ENCODE measurements around the gene UBE4B.
A peak's percentile ranks its signal among the peaks of the same experiment; 100 is the strongest.
"Not testable (repeated sequence)": the region's sequence is repeated elsewhere in the genome, so short reads cannot be mapped to it uniquely, and the experiment has no call there.

UBE4B gene

DNA sequence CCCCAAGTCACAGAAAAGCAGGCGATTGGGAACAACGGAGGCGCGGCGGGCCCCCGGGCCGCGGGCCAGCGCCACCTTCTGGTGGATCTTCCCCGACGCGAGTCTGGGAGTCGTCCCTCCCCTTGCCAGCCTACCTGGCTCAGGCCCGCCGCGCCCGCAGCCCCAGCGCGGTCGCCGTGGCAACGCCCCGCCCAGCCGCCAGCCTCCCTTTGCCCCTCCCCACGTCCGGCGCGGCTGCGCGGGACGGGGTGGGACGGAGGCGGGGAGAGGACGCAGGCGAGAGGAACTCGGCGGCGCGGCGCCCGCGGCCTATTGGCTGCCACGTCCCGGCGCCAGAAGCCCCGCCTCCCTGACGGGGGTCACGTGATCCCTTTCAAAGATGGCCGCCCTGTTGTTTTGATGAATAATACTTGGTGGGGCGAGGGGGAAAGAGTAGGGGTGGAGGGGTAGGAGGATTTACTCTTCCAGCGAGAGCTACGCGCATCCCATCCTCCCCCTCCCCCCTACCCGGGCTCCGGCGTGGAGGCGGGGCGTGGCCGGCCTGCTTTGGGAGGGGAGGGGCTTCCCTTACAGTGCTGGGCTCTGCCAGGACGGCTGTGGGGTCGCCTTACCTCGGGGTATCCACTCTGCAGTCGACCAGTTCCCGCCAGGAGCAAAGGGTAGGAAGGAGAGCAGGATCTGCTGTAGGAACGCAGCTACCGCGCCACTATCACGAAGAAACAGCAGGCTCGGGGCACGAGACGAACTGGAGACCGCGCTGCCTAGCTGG, at the start of gene UBE4B:
Gene UBE4B, plus strand, starts transcription at position 369 of the 769 bp plus-strand sequence. CDS start 713 bp downstream, outside the sequence.
- DNase-seq (ENCODE audit: low spot score) = peak; percentile 98

DNA sequence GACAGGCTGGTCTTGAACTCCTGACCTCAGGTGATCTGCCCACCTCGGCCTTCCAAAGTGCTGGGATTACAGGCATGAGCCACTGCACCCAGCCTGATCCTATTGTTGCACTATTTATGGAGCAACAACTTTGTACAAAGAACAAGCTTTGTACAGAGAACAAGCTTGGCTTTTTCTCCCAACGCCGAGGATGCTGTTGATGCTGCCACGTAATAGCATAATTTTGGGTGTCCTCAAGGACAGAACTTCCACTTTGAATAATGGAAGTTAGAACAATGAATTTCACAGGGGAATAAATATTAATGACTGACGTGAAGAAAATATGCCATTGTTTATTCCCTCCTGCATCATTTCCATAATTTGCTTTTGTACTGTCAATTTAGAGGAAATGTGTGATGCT, 48.5 kb upstream of the UBE4B start:
- no peak for DNase-seq (ENCODE audit: low spot score)

DNA sequence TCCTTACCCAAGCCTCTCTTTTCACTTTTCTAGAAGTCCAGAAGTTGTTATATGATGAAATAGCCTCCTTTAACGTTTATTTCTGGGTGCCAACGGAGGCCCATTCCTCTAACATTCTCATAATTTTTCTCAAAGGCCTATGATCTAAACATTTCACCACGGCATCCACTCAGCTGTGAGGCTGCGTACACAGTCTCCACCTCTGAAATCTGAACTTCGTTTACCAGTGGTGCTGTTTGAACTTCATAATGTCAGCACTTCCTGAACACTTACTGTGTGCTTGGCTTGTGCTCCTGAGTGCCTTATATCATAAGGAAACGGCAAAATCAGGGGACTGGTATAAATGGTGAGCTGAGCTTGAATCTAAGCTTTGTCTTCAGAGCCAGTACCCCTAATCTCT, 47.8 kb upstream of the UBE4B start:
- DNase-seq (ENCODE audit: low spot score) = no peak

DNA sequence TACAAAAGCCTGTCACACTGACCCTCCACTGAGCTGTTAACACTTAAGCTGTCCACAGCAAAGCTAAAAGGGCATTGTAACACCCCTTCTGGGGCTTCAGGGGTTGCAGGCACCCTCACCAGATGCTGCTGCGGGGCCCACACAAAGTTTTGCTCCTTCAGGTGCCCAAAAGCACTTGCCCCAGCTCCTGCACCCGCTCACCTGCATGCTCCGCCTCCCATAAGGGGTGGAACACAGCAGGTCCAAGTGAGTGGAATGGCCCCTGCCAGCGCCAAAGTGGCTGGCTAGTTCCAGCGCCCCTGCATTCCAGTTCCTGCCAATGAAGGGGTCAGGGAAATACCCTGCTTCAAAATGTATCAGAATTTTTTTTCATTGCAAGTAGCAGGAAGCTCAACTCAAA, 43.0 kb upstream of the UBE4B start:
- no peak for DNase-seq (ENCODE audit: low spot score)

DNA sequence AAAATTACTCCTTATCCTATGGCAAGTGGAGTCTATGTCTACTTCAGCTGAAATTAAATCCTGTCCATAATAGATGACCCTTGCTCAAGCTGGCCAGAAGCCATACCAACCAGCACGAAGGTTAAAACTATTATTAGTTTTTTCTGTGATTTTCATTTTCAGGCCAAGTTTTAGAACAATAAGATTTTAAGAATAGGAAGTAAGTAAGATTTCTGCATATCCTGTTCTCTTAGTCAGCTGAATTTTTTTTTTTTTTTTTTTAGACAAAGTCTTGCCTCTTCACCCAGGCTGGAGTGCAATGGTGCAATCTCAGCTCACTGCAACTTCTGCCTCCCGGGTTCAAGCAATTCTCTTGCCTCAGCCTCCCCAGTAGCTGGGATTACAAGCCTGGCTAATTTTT, 41.8 kb upstream of the UBE4B start:
- no peak for DNase-seq (ENCODE audit: low spot score)

DNA sequence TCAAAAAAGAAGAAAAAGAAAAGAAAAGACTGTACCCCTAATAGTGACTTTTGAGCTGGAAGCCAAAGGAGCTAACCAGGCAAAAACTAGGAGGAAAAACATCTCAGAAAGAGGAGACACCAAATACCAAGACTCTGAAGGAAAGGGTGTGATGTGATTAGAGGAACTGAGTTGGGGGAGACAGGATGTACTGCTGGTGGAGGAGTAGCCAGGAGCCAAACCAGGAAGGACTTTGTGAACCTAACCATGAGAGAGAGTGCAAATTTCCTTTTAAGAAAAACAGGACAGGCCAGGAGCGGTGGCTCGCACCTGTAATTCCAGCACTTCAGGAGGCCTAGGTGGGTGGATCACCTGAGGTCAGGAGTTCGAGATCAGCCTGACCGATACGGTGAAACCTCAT, 39.8 kb upstream of the UBE4B start:
- DNase-seq (ENCODE audit: low spot score) = no peak

DNA sequence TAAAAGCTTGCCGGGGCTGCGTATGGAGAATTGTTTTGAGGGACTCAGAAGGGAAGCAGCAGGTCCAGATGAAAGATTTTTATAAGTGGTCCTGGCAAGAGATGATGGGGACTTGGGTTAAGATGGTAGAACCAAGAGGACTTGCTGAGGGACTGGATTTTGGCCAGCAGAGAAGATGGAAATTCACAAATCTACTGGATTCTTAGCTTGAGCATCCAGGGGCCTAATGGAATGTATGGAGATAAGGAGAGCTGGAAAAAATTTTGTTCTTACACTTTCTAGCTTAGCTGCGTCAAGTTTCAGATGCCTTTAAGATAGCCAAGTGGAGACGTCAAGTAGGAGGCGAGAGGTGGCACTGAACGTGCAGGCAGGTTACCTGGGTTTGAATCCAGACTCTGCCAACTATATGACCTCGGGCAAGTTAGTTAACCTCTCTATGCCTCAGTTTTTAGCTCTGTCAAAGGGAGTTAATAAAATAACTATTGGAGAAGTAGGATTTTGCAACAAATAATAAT, 39.1 kb upstream of the UBE4B start:
- no peak for DNase-seq (ENCODE audit: low spot score)

DNA sequence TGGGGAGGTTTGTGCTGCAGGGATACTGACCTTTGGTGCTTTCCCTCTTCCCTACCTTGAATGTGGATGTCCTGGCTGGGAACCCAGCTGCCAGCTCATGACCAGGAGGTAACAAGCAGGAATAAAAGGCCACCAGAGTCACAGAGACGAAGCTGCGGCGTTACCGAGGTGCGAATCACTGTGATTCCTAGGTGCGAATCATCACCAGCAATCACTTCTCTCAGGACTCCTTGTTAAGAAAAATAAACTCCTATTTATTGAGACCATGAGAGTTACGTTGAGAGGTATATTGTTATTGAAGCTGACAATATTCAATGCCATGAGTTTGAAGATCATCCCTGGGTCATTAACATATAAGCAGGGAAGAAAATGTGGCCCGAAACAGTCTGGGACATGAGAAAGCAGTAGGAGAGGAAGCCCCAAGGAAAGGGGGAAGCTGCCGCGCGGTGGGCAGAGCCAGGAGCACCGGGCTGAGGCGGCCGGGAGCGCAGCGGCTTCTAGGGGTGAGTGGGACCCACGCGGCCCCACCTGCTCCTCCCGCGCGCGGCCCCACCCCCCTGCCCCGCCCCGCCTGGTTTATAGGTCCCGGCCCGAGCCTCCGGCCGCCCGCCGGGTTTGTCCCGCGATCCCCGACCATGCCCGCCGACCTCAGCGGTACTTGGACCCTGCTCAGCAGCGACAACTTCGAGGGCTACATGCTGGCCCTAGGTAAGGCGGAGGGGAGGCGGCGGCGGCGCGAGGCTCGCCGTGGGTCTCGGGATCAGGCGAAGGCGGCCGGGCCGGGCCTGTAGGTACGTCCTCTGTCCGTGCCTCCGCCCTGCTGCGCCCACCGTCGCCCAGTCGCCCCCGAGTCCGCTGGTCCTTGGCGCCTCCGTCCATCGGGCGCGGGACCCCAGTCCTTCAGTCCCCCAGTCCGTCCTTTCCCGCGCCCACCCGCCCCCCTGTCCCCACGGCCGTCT, 35.9 kb upstream of the UBE4B start, which contains the start of gene RBP7:
Gene RBP7, plus strand, starts transcription at position 605 of the 959 bp plus-strand sequence. Its CDS starts 31 bp downstream, at position 636.
- DNase-seq (ENCODE audit: low spot score) = no peak

DNA sequence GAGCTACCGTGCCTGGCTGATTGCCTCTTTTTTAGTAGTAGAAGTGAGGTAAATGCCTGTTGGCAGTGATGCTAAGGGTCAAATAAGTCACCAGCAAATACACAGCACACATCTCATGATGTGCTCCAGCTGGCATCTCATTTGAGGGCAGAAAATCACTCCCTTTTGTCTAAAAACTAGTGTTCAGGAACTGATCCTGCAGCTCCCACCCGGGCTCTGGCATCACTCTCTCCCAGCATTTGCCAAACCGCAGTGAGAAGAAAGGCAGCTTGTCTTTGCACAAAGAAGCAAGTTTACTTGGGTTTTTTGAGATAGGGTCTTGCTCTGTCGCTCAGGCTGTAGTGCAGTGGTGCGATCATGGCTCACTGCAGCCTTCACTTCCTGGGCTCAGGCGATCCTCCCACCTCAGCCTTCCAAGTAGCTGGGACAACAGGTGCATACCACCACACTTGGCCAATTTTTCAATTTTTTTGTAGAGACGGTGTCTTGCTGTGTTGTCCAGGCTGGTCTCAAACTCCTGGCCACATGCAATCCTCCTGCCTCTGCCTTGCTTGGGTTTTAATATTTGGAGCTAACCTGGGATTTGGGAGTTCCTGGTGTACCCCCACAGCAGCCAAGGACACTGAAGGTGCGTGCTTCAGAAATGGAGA, 31.6 kb upstream of the UBE4B start:
- DNase-seq (ENCODE audit: low spot score) = no peak

DNA sequence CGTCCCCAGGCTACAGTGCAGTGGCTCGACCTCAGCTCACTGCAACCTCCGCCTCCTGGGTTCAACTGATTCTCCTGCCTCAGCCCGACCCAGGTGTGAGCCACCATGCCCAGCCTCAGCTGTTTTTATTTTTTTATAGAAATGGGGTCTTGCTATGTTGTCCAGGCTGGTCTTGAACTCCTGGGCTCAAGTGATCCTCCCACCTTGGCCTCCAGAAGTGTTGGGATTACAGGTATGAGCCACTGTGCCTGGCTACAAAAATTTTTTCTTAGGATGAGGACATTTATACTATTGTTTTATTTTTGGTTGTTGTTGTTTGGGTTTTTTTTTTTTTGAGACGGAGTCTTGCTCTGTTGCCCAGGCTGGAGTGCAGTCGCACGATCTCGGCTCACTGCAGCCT, 27.5 kb upstream of the UBE4B start:
- not testable (repeated sequence) for DNase-seq (ENCODE audit: low spot score)

DNA sequence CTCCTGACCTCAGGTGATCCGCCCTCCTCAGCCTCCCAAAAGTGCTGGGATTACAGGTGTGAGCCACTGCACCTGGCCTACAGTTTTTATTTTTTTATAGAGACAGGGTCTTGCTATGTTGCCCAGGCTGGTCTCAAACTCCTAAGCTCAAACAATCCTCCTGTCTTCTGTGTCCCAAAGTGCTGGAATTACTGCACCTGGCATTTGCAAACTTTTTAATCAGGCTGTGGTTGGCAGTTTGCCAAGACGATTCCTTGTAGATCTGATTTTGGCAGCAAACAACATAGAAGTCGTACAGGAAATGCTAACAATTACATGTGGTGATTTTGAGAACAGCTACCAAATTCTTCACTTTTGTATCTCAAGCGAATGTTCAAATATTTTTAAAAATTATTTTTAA, 25.6 kb upstream of the UBE4B start:
- no peak for DNase-seq (ENCODE audit: low spot score)

DNA sequence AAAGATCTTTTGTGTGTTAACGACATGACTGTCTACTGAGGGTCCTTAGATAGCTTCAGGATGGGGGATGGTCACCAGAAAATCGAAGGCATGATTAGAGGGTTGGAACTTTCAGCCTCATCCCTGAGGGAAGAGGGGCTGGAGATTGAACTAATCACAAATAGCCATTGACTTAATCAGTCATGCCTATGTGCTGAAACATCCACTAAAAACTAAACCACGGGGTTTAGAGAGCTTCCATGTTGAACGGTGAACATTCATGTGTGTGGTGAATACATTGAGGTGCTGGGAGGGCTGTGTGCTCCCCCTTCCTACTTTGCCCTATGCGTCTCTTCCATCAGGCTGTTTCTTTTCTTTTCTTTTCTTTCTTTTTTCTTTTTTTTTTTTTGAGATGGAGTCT, 18.7 kb upstream of the UBE4B start:
- DNase-seq (ENCODE audit: low spot score) = no peak

DNA sequence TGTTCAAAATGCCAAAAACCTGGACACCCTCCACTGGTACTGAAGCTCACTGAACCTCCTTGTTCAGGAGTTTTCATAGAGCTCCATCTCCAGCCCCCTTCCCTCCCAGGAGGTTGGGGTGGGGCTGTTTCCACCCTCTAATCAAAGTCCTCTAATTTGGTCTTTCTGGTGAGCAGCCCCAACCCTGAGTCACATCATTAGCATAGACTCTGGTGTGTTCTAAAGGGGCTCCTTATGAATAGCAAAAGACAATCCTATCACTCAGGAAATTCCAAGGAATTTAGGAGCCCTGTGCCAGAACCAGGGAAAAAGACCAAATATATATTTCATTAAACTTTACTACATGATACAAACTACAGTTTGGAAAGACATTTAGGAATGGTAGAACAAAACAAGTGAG, 13.2 kb upstream of the UBE4B start:
- DNase-seq (ENCODE audit: low spot score) = no peak

DNA sequence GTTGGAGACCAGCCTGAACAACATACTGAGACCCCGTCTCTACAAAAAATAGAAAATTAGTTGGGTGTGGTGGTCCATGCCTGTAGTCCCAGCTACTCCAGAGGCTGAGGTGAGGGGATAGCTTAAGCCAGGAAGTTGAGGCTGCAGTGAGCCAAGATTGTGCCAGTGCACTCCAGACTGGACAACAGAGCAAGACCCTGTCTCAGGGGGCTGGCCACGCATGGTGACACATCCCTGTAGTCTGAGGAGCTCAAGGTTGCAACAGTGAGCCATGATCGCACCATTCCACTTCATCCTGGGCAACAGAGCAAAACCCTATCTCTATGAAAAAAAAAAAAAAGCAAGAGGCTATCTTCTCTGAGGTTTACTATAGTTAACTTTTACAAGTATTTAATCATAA, 12.7 kb upstream of the UBE4B start:
- DNase-seq (ENCODE audit: low spot score) = no peak

DNA sequence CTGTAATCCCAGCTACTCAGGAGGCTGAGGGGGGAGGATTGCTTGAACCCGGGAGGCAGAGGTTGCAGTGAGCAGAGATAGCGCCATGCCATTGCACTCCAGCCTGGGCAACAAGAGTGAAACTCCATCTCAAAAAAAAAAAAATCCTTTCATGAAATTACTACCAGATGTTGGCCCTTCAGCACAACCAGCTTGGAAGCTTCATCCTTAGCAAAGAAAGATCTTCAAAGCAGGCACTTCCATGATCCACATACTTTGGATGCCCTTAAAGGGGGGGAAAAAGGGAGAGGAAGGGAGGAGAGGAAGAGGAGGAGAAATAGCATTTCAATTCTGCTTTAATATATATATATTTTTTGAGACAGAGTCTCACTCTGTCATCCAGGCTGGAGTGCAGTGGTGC, 12.1 kb upstream of the UBE4B start:
- not testable (repeated sequence) for DNase-seq (ENCODE audit: low spot score)

DNA sequence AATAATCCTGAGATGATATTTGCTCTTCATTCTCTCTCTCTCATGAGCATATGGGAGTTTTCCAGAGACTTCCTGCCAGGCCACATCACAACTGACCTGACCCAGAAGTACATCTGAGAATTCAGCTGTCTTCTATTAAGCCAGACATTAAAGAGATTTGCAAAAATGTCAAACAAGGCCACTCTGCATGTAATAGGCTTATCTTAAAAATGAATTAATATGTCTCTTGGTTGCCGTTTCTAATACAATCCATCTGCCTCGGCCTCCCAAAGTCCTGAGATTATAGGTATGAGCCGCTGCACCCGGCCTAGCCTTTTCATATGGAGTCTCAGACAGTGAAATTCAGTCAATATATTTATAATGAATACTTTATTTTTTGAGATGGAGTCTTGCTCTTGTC, 10.8 kb upstream of the UBE4B start:
- DNase-seq (ENCODE audit: low spot score) = not testable (repeated sequence)

DNA sequence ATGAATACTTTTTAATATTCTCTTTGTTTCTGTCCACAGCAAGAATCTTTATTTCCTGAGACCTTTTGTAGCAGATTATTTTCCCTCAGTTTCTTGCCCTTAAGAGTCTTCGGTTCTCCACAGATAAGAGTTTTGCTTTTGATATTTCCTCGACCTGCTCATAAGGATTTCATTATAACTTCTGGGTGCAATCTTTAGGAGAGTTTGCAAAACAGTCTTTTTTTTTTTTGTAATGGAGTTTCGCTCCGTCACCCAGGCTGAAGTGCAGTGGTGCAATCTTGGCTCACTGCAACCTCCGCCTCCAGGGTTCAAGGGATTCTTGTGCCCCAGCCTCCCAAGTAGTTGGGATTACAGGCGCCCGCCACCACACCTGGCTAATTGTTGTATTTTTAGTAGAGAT, 10.1 kb upstream of the UBE4B start:
- DNase-seq (ENCODE audit: low spot score) = no peak

DNA sequence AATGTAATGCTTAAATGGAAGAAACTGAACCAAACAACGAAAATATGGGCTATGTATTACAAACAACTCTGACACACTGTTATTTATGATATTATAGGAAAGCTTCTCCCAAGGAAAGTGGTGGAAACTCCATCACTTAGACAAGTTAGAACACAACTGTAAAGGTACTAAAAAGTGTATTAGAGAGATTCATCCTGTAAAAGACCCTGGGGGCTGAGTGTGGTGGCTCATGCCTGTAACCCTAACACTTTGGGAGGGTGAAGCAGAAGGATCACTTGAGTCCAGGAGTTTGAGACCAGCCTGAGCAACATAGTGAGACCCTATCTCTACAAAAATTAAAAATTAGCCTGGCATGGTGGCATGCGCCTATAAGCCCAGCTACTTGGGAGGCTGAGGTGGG, 7.4 kb upstream of the UBE4B start:
- DNase-seq (ENCODE audit: low spot score) = no peak

DNA sequence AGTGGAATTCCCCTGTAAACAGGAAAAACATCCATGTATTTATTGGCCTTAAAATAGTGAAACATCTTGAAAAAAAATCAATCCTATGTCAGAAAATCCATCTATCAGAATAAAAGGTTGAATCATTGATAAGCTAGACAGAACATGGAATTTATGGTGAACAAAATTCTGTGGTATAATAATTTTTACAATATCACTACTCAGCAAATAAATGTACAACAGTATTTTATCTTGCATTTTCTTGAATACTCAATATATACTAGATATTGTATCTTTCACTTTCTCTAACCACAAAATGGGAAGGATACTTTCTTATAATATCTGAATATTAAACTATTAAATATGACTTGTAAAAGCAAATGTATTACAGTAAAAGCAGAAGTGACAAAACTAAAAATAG, 5.7 kb upstream of the UBE4B start:
- no peak for DNase-seq (ENCODE audit: low spot score)

DNA sequence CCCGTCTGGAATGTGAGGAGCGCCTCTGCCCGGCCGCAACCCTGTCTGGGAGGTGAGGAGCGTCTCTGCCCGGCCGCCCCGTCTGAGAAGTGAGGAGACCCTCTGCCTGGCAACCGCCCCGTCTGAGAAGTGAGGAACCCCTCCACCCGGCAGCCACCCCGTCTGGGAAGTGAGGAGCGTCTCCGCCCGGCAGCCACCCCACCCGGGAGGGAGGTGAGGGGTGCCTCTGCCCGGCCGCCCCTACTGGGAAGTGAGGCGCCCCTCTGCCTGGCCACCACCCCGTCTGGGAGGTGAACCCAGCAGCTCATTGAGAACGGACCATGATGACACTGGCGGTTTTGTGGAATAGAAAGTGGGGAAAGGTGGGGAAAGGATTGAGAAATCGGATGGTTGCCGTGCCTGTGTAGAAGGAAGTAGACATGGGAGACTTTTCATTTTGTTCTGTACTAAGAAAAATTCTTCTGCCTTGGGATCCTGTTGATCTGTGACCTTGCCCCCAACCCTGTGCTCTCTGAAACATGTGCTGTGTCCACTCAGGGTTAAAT, 3.7 kb upstream of the UBE4B start:
- DNase-seq (ENCODE audit: low spot score) = not testable (repeated sequence)

DNA sequence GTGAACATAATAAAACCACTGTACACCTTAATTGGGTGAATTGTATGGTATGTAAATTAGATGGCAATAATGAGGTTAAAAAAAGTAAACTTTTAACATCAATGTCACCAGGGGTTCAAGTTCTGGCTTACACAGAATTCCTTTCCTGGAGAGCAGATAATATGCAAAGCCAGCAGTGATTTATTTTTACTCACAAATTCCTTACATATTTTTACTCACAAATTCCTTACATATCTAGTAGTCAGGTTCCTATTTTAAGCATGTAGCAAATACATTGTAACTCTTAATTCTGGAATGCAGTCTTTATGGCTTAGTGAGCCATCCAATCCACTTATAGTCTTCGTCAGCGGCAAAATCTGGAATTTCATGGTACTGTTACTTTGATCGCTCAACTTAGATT, 1.3 kb upstream of the UBE4B start:
- DNase-seq (ENCODE audit: low spot score) = peak; percentile 57

DNA sequence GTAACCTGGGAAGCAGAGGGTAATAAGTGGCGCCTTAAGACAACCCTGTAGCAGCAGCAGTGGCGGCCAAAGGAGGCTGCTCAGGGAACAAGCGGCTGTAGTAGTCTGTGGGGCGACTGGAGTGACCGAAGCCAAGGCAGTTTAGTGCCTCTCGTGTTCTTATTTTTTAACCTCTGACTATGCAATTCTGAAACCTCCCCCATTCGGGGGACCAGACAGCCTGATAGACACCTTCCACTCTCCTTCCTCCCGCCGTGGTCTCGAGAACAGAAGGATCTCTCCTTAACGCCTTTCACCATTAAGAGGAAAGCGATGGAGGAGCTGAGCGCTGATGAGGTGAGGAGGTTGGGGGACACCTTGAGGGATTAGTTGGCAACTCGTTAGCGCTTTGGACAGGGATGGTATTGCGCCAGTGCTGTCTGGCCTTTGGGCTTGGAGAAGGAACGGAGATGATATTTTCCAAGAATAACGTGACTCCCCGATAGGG, 644 bp downstream of the UBE4B start:
- peak; percentile 53 for DNase-seq (ENCODE audit: low spot score)

Measured in cerebellar cortex (tissue), 1 donor.